ENCODE results near the gene SLIT3.

GRCh38 chr5:168879331-168879730, 421.6 kb downstream of the SLIT3 start:
- TF ChIP-seq CTCF (IDR thresholded peaks at IDR 0.05) (no peak), POLR2A (IDR thresholded peaks at IDR 0.05) (no peak), EP300 (IDR thresholded peaks at IDR 0.05) (no peak)
